NB4 (cell line): ENCODE results near the gene C17orf58.
A peak's percentile ranks its signal among the peaks of the same experiment; 100 is the strongest.
"Not testable (repeated sequence)": the region's sequence is repeated elsewhere in the genome, so short reads cannot be mapped to it uniquely, and the experiment has no call there.

ENCODE experiments used
- DNase-seq: peaks from one replicate; pipeline ENCODE4 v3.0.0; 2010; ENCODE audit warnings: low read depth
- H3K4me3 ChIP-seq: one replicate; pipeline ENCODE4 v1.5.1; 2011; ENCODE audit warnings: mild to moderate bottlenecking, low read depth, low read length, moderate library complexity
- CTCF ChIP-seq: IDR thresholded peaks from one replicate; pipeline ENCODE4 v1.5.1; 2012; ENCODE audit warnings: low read depth, low read length
- MAX ChIP-seq: IDR thresholded peaks from 2 replicates; pipeline ENCODE4 v1.6.1; 2011; ENCODE audit warnings: low read depth, low read length
- MYC ChIP-seq: IDR thresholded peaks from 2 replicates; pipeline ENCODE4 v1.6.1; 2011; ENCODE audit warnings: low read depth, low read length
- POLR2A ChIP-seq: IDR thresholded peaks from 2 replicates; pipeline ENCODE4 v1.6.1; 2011; ENCODE audit warnings: mild to moderate bottlenecking; ENCODE audit not compliant: insufficient read length; ENCODE audit errors: extremely low read depth

C17orf58 gene

GRCh38 chr17:68029512-68030215 lies 33.4 kb upstream of the C17orf58 start:
- TF ChIP-seq MYC, result no peak
- TF ChIP-seq POLR2A, result no peak
- no peak for TF ChIP-seq MAX
- no peak for TF ChIP-seq CTCF
- DNase-seq, result no peak
- no peak overlapping the region for H3K4me3 ChIP-seq

GRCh38 chr17:68022547-68022946 lies 26.3 kb upstream of the C17orf58 start:
- DNase-seq, result peak; percentile 23
- H3K4me3 ChIP-seq, result not testable (repeated sequence)

- H3K4me3 ChIP-seq, result no peak overlapping the region
- DNase-seq, result no peak
- TF ChIP-seq MAX (no peak), CTCF (no peak), POLR2A (no peak), MYC (no peak)
These were observed 25.7 kb upstream of the C17orf58 start for GRCh38 chr17:68021963-68022362.

- H3K4me3 ChIP-seq, result peak overlapping the region; percentile 63
- DNase-seq, result not testable (repeated sequence)
These were observed 24.5 kb upstream of the C17orf58 start for GRCh38 chr17:68020791-68021190.

- DNase-seq, result no peak
- peak overlapping the region; percentile 63 for H3K4me3 ChIP-seq
- TF ChIP-seq POLR2A (no peak), MYC (no peak), MAX (no peak), CTCF (no peak)
These were observed 24.1 kb upstream of the C17orf58 start for GRCh38 chr17:68020409-68020756.

GRCh38 chr17:68019675-68020408 lies 23.6 kb upstream of the C17orf58 start:
- DNase-seq, result peak; percentile 96
- TF ChIP-seq CTCF (no peak), MAX (peak; percentile 54; the same call in 1 of the 2 replicates), MYC (0 out of 2 replicates have a peak, but pooled peaks have one; percentile 45), POLR2A (peak; percentile 90)
- peak overlapping the region; percentile 63 for H3K4me3 ChIP-seq

- DNase-seq, result no peak
- H3K4me3 ChIP-seq, result no peak overlapping the region
- TF ChIP-seq CTCF, result no peak
- TF ChIP-seq MYC, result no peak
- no peak for TF ChIP-seq POLR2A
- no peak for TF ChIP-seq MAX
These were observed 23.0 kb upstream of the C17orf58 start for GRCh38 chr17:68019336-68019674.

GRCh38 chr17:68018493-68018892 lies 22.2 kb upstream of the C17orf58 start:
- DNase-seq, H3K4me3 ChIP-seq: not testable (repeated sequence)
